Duodenal mucosa (tissue), 2 donors: ENCODE results near the gene GPR35.
"Not testable (repeated sequence)": the region's sequence is repeated elsewhere in the genome, so short reads cannot be mapped to it uniquely, and the experiment has no call there.

Experiments used
- H3K27ac ChIP-seq: one replicate; pipeline ENCODE4 v1.7.0; 2013; ENCODE audit warnings: low read depth, low read length
- H3K27me3 ChIP-seq, 2 donors: one replicate each; pipeline ENCODE4 v1.7.0; 2013; ENCODE audit warnings: low read length in 2 of 2, control low read depth in 1 of 2; ENCODE audit not compliant: insufficient read depth in 2 of 2, control insufficient read depth in 1 of 2
- H3K36me3 ChIP-seq, 2 donors: one replicate each; pipeline ENCODE4 v1.7.0; 2013; ENCODE audit warnings: low read length in 2 of 2, control low read depth in 1 of 2; ENCODE audit not compliant: insufficient read depth in 2 of 2, control insufficient read depth in 1 of 2
- H3K4me1 ChIP-seq, 2 donors: one replicate each; pipeline ENCODE4 v1.7.0; 2013; ENCODE audit warnings: low read length in 2 of 2, control low read depth in 1 of 2; ENCODE audit not compliant: insufficient read depth in 2 of 2, control insufficient read depth in 1 of 2
- H3K4me3 ChIP-seq, 2 donors: one replicate each; pipeline ENCODE4 v1.7.0; 2013; ENCODE audit warnings: low read length in 2 of 2, low read depth in 1 of 2
- H3K9ac ChIP-seq, 2 donors: one replicate each; pipeline ENCODE4 v1.7.0; 2013; ENCODE audit warnings: low read length in 2 of 2, low read depth in 1 of 2
- H3K9me3 ChIP-seq, 2 donors: one replicate each; pipeline ENCODE4 v1.7.0; 2013; ENCODE audit warnings: low read length in 2 of 2, control low read depth in 1 of 2; ENCODE audit not compliant: control insufficient read depth in 1 of 2

GPR35 gene

DNA sequence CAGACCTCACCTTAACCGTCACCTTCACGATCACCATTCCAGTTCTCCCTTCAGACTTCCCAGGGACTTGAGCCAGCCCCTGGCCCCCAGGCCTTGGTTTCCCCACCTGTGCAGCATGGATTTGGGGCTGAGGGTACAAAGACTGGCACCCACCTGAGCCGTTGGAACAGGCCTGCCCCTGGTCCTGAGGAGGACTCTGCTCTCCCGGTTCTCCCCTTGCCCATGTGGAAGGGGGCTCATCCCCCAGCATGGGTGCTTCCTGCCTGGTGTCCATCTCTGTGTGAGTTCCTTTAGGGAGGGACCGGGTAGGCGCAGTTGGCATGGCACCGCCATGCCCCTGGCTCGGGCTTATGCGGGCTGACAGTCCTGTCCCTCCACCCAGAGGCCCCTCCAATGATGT, 10.9 kb upstream of the GPR35 start:
- peaks cover 25 to 59% of the 10 kb centered on the region in 2 donors for H3K36me3 ChIP-seq
- no peak overlapping the region for H3K27ac ChIP-seq
- H3K27me3 ChIP-seq: no peaks in the 10 kb centered on the region
- H3K4me1 ChIP-seq: peaks cover 14 to 19% of the 10 kb centered on the region in 2 donors
- no peak overlapping the region for H3K9ac ChIP-seq
- H3K9me3 ChIP-seq: no peaks in the 10 kb centered on the region
- H3K4me3 ChIP-seq: no peak overlapping the region

GRCh38 chr2:240615396-240615795, 9.9 kb upstream of the GPR35 start:
- Histone ChIP-seq H3K27ac (no peak overlapping the region), H3K9ac (no peak overlapping the region), H3K36me3 (peaks cover 25 to 69% of the 10 kb centered on the region in 2 donors), H3K4me1 (peaks cover 17 to 19% of the 10 kb centered on the region in 2 donors), H3K9me3 (no peaks in the 10 kb centered on the region), H3K27me3 (no peaks in the 10 kb centered on the region), H3K4me3 (no peak overlapping the region)

- H3K36me3 ChIP-seq: peaks cover 25 to 75% of the 10 kb centered on the region in 2 donors
- no peak overlapping the region for H3K4me3 ChIP-seq
- H3K27ac ChIP-seq: no peak overlapping the region
- H3K9me3 ChIP-seq: no peaks in the 10 kb centered on the region
- H3K4me1 ChIP-seq: peaks cover 19 to 23% of the 10 kb centered on the region in 2 donors
- no peak overlapping the region for H3K9ac ChIP-seq
- no peaks in the 10 kb centered on the region for H3K27me3 ChIP-seq
These were observed 9.3 kb upstream of the GPR35 start for GRCh38 chr2:240615820-240616547.

DNA sequence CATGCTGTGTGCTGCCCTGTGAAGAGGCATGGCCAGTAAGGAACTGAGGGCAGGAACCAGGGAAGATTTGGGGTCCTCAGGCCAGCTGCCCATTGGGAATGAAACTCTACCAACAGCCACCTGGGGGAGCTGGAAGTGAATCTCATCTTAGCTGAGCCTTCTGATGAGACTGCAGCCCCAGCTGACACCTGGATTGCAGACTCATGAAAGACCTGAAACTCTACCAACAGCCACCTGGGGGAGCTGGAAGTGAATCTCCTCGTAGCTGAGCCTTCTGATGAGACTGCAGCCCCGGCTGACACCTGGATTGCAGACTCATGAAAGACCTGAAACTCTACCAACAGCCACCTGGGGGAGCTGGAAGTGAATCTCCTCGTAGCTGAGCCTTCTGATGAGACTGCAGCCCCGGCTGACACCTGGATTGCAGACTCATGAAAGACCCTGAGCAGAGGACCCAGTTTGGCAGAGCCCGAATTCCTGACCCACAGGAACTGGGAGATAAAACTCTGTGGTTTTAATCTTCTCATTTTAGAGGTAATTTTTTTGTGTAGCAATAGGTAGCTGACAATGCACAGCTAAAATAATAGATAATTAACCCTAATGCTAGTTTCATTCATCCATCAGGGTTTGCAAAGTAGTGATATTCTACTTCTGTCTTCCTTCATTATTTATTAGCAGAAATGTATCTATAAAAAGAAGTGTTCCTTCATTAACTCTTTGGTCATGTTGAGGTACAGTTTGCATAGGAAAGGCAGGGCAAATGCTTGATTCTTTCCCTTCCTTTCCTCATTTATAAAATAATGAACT, 8.2 kb upstream of the GPR35 start:
- H3K4me3 ChIP-seq, H3K9ac ChIP-seq, H3K27me3 ChIP-seq, H3K27ac ChIP-seq, H3K9me3 ChIP-seq: not testable (repeated sequence)
- H3K36me3 ChIP-seq: peaks cover 25 to 76% of the 10 kb centered on the region in 2 donors
- H3K4me1 ChIP-seq: peaks cover 10 to 19% of the 10 kb centered on the region in 2 donors

DNA sequence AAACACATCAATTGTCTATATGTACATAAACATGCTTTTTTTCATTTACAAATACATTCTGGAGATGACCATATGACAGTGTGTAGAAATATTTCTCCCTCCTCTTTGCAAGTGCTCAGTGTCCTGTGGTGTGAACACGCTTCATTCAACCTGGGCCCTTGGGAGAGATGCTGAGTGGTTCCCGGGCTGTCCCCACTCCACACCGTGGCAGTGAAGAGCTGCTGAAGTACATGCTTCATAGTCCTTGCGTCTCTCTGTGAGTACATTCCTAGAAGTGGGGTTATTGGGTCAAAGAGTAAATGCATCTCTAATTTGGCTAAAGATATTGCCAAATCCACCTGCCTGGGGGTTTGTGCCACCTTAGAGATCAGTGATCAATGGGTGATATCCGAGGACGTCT, 6.5 kb upstream of the GPR35 start:
- Histone ChIP-seq H3K9ac (no peak overlapping the region), H3K36me3 (peaks cover 18 to 71% of the 10 kb centered on the region in 2 donors), H3K27ac (no peak overlapping the region), H3K4me3 (no peak overlapping the region), H3K27me3 (no peaks in the 10 kb centered on the region), H3K4me1 (peaks cover 0 to 12% of the 10 kb centered on the region in 2 donors), H3K9me3 (no peaks in the 10 kb centered on the region)

GRCh38 chr2:240619506-240620148, 5.7 kb upstream of the GPR35 start:
- Histone ChIP-seq H3K9ac (no peak overlapping the region), H3K4me1 (peaks cover 0 to 16% of the 10 kb centered on the region in 2 donors), H3K36me3 (peaks cover 12 to 63% of the 10 kb centered on the region in 2 donors), H3K27ac (no peak overlapping the region), H3K4me3 (no peak overlapping the region), H3K27me3 (no peaks in the 10 kb centered on the region), H3K9me3 (no peaks in the 10 kb centered on the region)

GRCh38 chr2:240620149-240620731, 5.0 kb upstream of the GPR35 start:
- H3K27me3 ChIP-seq: no peaks in the 10 kb centered on the region
- no peak overlapping the region for H3K27ac ChIP-seq
- no peak overlapping the region for H3K4me3 ChIP-seq
- H3K36me3 ChIP-seq: peaks cover 12 to 58% of the 10 kb centered on the region in 2 donors
- no peak overlapping the region for H3K9ac ChIP-seq
- no peaks in the 10 kb centered on the region for H3K9me3 ChIP-seq
- H3K4me1 ChIP-seq: peaks cover 0 to 19% of the 10 kb centered on the region in 2 donors

- no peaks in the 10 kb centered on the region for H3K9me3 ChIP-seq
- H3K9ac ChIP-seq: no peak overlapping the region
- H3K27ac ChIP-seq: no peak overlapping the region
- peaks cover 0 to 19% of the 10 kb centered on the region in 2 donors for H3K4me1 ChIP-seq
- H3K4me3 ChIP-seq: no peak overlapping the region
- peaks cover 12 to 54% of the 10 kb centered on the region in 2 donors for H3K36me3 ChIP-seq
- no peaks in the 10 kb centered on the region for H3K27me3 ChIP-seq
These were observed 4.4 kb upstream of the GPR35 start for GRCh38 chr2:240620859-240621258.

GRCh38 chr2:240622060-240622411, 3.2 kb upstream of the GPR35 start:
- Histone ChIP-seq H3K4me1 (peaks cover 0 to 26% of the 10 kb centered on the region in 2 donors), H3K9ac (no peak overlapping the region), H3K27ac (no peak overlapping the region), H3K9me3 (no peaks in the 10 kb centered on the region), H3K36me3 (peaks cover 8 to 50% of the 10 kb centered on the region in 2 donors), H3K4me3 (no peak overlapping the region), H3K27me3 (no peaks in the 10 kb centered on the region)
